Gastrocnemius medialis (tissue), 4 donors: ENCODE results near the gene LMNTD1. TPM values are rescaled to one million over a fixed set of nuclear protein-coding genes. Genes with fewer than 3 reads are reported as not detected.

Experiments
- ATAC-seq, 2 donors: fragments of 150-250 bp; one replicate each; pipeline ENCODE4 v1.9.1; 2016
- DNase-seq, 2 donors: peaks; one replicate each; pipeline ENCODE4 v3.0.0-alpha.2; 2019
- H3K27ac ChIP-seq, 4 donors: fragments of 200-600 bp; sonication (generic); 1 replicate in 1 of 4; 2 replicates in 3 of 4; pipeline ENCODE4 v1.5.1; 2016 to 2018; ENCODE audit warnings: mild to moderate bottlenecking in 2 of 4, moderate library complexity in 1 of 4
- H3K27me3 ChIP-seq, 3 donors: fragments of 200-600 bp; sonication (generic) in 2 of 3; 1 replicate in 1 of 3; 2 replicates in 2 of 3; pipeline versions ENCODE4 v1.5.1 to v1.6.0; 2016 to 2019; ENCODE audit warnings: mild to moderate bottlenecking in 1 of 3, moderate library complexity in 1 of 3
- H3K36me3 ChIP-seq, 2 donors: fragments of 200-600 bp; sonication (generic) in 1 of 2; one replicate each; pipeline ENCODE4 v1.5.1; 2017 to 2018
- H3K4me1 ChIP-seq, 2 donors: fragments of 200-600 bp; sonication (generic) in 1 of 2; one replicate each; pipeline ENCODE4 v1.5.1; 2016 to 2017; ENCODE audit warnings: mild to moderate bottlenecking in 2 of 2
- H3K4me3 ChIP-seq, 4 donors: fragments of 200-600 bp; sonication (generic) in 3 of 4; 1 replicate in 1 of 4; 2 replicates in 3 of 4; pipeline ENCODE4 v1.5.1; 2016 to 2019; ENCODE audit warnings: mild to moderate bottlenecking in 2 of 4
- H3K9me3 ChIP-seq, 3 donors: fragments of 200-600 bp; sonication (generic) in 2 of 3; 1 replicate in 1 of 3; 2 replicates in 2 of 3; pipeline ENCODE4 v1.5.1; 2016 to 2019
- CTCF ChIP-seq, 5 experiments: fragments of 450-650 bp in 3 of 5; fragments of 200-600 bp in 2 of 5; sonication (generic) in 2 of 5; IDR thresholded peaks in 4 of 5; conservative IDR thresholded peaks in 1 of 5; 1 replicate in 4 of 5; 2 replicates in 1 of 5; pipeline ENCODE4 v1.5.1; 2016 to 2019; ENCODE audit warnings: antibody characterized with exemption in 5 of 5, mild to moderate bottlenecking in 3 of 5, moderate library complexity in 3 of 5
- POLR2A ChIP-seq, 2 donors: fragments of 450-650 bp; IDR thresholded peaks; one replicate each; pipeline ENCODE4 v1.6.1; 2017; ENCODE audit warnings: antibody characterized with exemption in 2 of 2, mild to moderate bottlenecking in 2 of 2, moderate library complexity in 2 of 2
- in situ Hi-C, 4 donors: fragments of 200-750 bp; cut with MboI; loops; one replicate each; pipeline versions ENCODE4 v1.15.0 to v1.8.0; 2017; ENCODE audit warnings: low sequenced_read_pairs in 4 of 4
- intact Hi-C: fragments of 100-400 bp; cut with DNase I; formaldehyde crosslinking; loops from one replicate; pipeline ENCODE4 v1.15.1; 2023; ENCODE audit warnings: low total_unique reads
- total RNA-seq, 4 donors: library from RNA; depleted of rRNA; stranded (reverse); fragments of >200 nt; gene quantifications; one replicate each; pipeline versions ENCODE4 v1.1.0 to v1.2.3, GENCODE V29; 2016

Gene LMNTD1
- total RNA-seq, 4 donors from 2014 or later: not detected

GRCh38 chr12:25501549-25501948 is 51.5 kb downstream of the LMNTD1 start:
- TF ChIP-seq CTCF (IDR thresholded peaks at IDR 0.05 in 4 of 5, conservative IDR thresholded peaks at IDR 0.05 in 1 of 5) (no peak), POLR2A (IDR thresholded peaks at IDR 0.05) (no peak)
- H3K9me3 ChIP-seq: no peaks in the 10 kb centered on the region
- ATAC-seq: no peak
- in situ Hi-C loops: no loop called here
- H3K27me3 ChIP-seq: no peaks in the 10 kb centered on the region
- H3K4me1 ChIP-seq: no peaks in the 10 kb centered on the region
- intact Hi-C loops: no loop called here
- no peak overlapping the region for H3K4me3 ChIP-seq
- H3K36me3 ChIP-seq: no peaks in the 10 kb centered on the region
- no peak overlapping the region for H3K27ac ChIP-seq
- no peak for DNase-seq

- in situ Hi-C loops: no loop called here
- no peak for DNase-seq
- H3K27me3 ChIP-seq: no peaks in the 10 kb centered on the region
- ATAC-seq: no peak
- no peak overlapping the region for H3K27ac ChIP-seq
- H3K4me3 ChIP-seq: no peak overlapping the region
- intact Hi-C loops: no loop called here
- no peaks in the 10 kb centered on the region for H3K4me1 ChIP-seq
- TF ChIP-seq CTCF (IDR thresholded peaks at IDR 0.05 in 4 of 5, conservative IDR thresholded peaks at IDR 0.05 in 1 of 5): no peak
- no peaks in the 10 kb centered on the region for H3K36me3 ChIP-seq
- H3K9me3 ChIP-seq: no peaks in the 10 kb centered on the region
Measured at GRCh38 chr12:25500651-25501050, 52.4 kb downstream of the LMNTD1 start.

- no peak overlapping the region for H3K27ac ChIP-seq
- ATAC-seq: no peak
- no peak for DNase-seq
- H3K9me3 ChIP-seq: no peaks in the 10 kb centered on the region
- H3K36me3 ChIP-seq: no peaks in the 10 kb centered on the region
- intact Hi-C loops (no loop called here), in situ Hi-C loops (no loop called here)
- no peaks in the 10 kb centered on the region for H3K27me3 ChIP-seq
- no peak for TF ChIP-seq POLR2A (IDR thresholded peaks at IDR 0.05)
- no peak for TF ChIP-seq CTCF (IDR thresholded peaks at IDR 0.05 in 4 of 5, conservative IDR thresholded peaks at IDR 0.05 in 1 of 5)
- no peak overlapping the region for H3K4me3 ChIP-seq
- no peaks in the 10 kb centered on the region for H3K4me1 ChIP-seq
Measured at GRCh38 chr12:25497021-25497420, 56.1 kb downstream of the LMNTD1 start.

DNA sequence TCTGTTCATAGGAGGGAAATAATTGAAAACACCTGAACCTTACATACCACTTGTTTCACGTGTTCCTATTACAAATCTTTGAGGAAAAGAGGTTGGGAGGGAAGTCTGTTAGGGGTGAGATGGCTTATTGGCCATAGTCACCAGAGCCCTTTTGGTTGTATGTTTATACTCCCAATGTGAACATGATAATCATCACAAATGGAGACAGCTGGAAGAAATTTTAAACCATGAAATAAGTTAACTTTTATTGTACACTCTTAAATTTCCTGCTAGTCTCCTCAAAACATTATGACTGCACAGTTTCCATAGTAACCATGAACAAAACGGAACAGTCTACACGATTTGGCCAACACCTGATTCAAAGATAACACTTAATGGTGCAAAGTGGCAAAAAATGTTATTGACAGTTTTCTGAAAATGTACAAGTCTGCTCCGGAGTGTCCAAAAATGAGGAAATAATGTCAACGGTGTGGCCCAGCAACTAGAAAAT is 56.9 kb downstream of the LMNTD1 start:
- in situ Hi-C loops: no loop called here
- Histone ChIP-seq H3K27ac (no peak overlapping the region), H3K9me3 (no peaks in the 10 kb centered on the region), H3K4me3 (no peak overlapping the region), H3K27me3 (no peaks in the 10 kb centered on the region), H3K4me1 (no peaks in the 10 kb centered on the region), H3K36me3 (no peaks in the 10 kb centered on the region)
- intact Hi-C loops: no loop called here
- DNase-seq (no peak), ATAC-seq (no peak)
- no peak for TF ChIP-seq POLR2A (IDR thresholded peaks at IDR 0.05)
- TF ChIP-seq CTCF (IDR thresholded peaks at IDR 0.05 in 4 of 5, conservative IDR thresholded peaks at IDR 0.05 in 1 of 5): no peak
